ENCODE measurements around the gene DLST. TPM values are rescaled to one million over a fixed set of nuclear protein-coding genes. Genes with fewer than 3 reads are reported as not detected.

The DLST gene
- total RNA-seq, 2 experiments from 2014 or later, result 106 to 108 TPM

DNA sequence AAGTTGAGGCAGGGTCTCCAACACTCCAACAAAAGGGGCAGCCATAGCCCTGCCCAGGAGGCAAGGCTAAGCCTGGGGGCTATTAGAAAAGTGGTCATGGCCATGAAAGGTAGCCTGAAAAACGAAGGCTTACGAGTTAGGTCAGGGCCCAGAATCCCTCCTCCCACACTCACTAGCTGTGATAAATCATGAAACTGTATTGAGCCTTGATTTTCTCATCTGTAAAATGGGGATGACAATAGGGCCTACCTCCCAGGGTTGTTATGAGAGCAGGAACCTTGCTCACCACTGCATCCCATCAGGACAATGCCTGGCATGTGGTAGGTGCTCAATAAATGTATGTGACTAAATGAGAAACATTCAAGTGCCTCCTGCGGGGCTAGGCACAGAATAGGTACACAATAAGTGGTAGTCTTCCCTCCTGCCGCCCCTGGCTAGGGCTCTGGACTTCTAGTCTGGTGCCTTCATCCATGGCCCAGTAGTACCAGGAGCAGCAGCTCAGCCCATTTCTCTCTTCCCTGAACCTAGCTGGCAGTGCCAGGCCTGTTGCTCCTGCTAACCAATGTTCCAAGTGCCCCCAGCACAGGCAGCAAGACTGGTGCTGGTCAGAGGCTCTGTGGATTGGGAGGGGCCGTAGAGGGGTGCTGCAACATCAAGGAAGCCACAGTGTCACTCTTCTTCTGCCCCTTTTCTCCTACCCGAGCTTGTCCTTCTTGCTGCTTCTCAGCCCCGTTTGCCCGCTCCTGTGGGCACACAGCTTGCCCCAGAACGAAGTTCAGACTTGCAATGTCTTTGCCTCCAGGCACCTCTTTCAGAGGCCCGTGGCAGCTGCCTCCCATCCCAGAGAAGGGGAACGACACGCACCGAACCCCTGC, 65.9 kb downstream of the DLST start:
- no peak overlapping the region for H3K27ac Mint-ChIP-seq
- no peaks in the 10 kb centered on the region for H3K9me3 Mint-ChIP-seq
- no peaks in the 10 kb centered on the region for H3K27me3 Mint-ChIP-seq
- no peak overlapping the region for H3K4me3 Mint-ChIP-seq
- no peaks in the 10 kb centered on the region for H3K36me3 Mint-ChIP-seq (ENCODE audit: low read depth)
- no peak for DNase-seq
- POLR2A ChIA-PET, result interaction anchor here (1.2 kb wide), 1 partner anchor 10 kb away, joined by 3 read pairs; no protein-coding TSS in a partner anchor
- CTCF ChIA-PET, result interaction anchor here (0.6 to 5.3 kb wide), 14 partner anchors 10 to 608 kb away, joined by 3 to 80 read pairs (median 3); partner anchors contain the start of gene ACYP1
- H3K4me1 Mint-ChIP-seq, result peaks cover 18% of the 10 kb centered on the region

DNA sequence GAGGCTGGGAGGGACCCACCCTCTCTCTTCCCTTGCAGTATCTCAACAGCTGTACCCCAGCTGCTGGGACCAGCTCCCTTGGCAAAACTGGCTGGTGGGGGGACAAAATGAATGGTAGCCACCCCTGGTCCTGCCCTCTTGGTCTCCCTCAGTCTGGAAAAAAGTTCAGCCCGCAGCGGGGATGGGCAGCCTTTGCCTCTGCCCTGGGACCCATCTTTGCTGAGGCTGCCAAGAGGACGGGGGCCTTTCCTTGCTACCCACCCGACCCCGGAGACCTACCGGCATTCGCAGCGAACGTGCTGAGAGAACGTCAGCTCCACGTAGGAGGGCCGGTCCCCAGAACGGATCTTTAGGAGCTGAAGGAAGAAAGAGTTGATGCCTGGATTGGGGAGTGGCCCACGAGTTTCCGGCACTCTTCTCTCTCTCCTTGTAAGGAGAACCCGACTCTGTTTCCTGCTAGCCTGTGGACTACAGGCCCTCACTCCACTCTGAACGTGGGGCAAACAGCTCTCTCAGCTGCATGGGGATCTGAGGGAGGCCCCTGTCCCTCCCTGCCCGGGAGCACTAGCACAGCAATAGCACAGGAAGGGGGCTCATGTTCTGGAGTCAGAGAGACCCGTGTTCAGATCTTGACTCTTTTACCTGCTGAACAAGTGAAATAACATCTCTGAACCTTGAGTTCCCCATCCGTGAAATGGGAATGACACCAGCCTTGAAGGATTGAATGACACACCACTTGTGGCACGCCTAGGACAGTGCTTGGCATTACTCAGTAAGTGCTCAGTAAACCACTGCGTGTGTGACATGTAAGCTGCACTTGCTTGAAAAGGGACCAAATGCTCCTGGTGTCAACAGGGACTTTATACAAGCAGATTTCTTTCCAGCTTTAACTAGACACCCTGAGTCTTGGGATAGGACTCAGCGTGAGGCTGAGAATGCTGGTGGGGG, 66.8 kb downstream of the DLST start:
- no peak for DNase-seq
- H3K27ac Mint-ChIP-seq, result no peak overlapping the region
- H3K27me3 Mint-ChIP-seq, result no peaks in the 10 kb centered on the region
- no peaks in the 10 kb centered on the region for H3K9me3 Mint-ChIP-seq
- POLR2A ChIA-PET, result interaction anchor here (0.9 to 1.5 kb wide), 3 partner anchors 16 to 80 kb away, joined by 3 to 4 read pairs (median 3); no protein-coding TSS in a partner anchor
- CTCF ChIA-PET, result interaction anchor here (0.6 to 5.3 kb wide), 9 partner anchors 9 to 354 kb away, joined by 3 to 80 read pairs (median 3); no protein-coding TSS in a partner anchor
- no peak overlapping the region for H3K4me3 Mint-ChIP-seq
- H3K36me3 Mint-ChIP-seq (ENCODE audit: low read depth), result no peaks in the 10 kb centered on the region
- peaks cover 9% of the 10 kb centered on the region for H3K4me1 Mint-ChIP-seq

DNA sequence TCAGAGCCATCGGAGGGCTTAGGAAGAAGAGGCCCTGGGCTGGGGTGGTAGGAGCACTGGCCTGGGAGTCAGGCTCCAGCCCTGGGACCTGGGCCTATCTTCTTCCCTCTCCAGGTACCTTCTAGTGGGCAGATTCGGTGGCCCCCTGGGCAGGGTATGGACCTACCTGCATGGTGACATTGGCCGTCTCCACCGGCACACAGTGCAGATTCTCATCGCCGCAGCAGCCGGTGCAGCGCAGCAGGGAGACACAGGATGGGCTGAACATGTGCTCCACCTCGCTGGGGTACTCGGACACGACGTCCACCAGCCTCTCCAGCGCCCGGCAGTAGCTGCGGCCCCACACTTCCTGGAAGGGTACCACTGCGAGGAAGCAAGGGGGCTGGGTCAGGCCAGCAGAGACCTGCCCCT, 67.5 kb downstream of the DLST start:
- Mint-ChIP-seq H3K27ac (no peak overlapping the region), H3K4me1 (peaks cover 8% of the 10 kb centered on the region), H3K27me3 (no peaks in the 10 kb centered on the region), H3K9me3 (no peaks in the 10 kb centered on the region), H3K4me3 (no peak overlapping the region), H3K36me3 (ENCODE audit: low read depth) (no peaks in the 10 kb centered on the region)
- CTCF ChIA-PET, result interaction anchor here (1.1 kb wide), 1 partner anchor 26 kb away, joined by 4 read pairs; the partner anchor contains the start of gene RPS6KL1
- POLR2A ChIA-PET, result interaction anchor here (0.9 to 1.5 kb wide), 4 partner anchors 8 to 81 kb away, joined by 3 to 4 read pairs (median 3); no protein-coding TSS in a partner anchor
- no peak for DNase-seq

DNA sequence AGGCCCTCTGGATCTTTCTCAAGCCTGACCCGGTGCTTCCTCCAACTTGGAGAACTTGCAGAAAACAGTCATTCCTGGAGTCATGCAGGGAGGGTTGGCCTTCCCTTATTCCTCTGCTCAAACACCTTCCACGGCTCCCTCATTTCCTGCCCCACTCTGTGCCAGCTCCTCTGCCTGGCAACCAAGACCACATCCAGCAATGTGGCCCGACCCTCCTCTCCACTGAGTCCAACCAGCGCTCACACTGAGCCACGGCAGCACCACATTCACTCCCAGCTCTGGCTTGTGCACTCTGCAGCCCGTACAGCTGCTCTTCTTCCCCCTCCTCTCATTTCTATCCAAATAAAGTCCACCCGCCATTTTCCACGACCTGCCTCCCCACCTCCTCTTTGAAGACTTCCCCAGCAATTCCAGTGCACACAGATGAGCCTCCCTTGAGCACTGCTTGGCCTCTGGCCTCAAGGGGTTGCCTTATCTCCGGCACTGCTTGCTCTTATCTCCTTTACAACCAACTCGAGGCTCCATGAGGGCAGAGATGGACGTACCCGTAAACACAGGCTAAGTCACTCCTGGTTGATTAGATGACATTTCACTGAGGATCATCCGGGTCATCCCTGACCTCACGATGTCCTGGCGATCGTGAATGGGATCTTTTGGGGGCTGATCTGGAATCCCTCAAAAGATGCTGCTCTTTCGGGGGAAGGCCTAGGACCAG, 68.3 kb downstream of the DLST start:
- Mint-ChIP-seq H3K36me3 (ENCODE audit: low read depth) (no peaks in the 10 kb centered on the region), H3K27me3 (no peaks in the 10 kb centered on the region), H3K4me3 (no peak overlapping the region), H3K27ac (no peak overlapping the region), H3K9me3 (no peaks in the 10 kb centered on the region), H3K4me1 (peaks cover 8% of the 10 kb centered on the region)
- CTCF ChIA-PET, result interaction anchor here (1.1 kb wide), 1 partner anchor 27 kb away, joined by 4 read pairs; the partner anchor contains the start of gene RPS6KL1
- POLR2A ChIA-PET, result interaction anchor here (0.9 to 1.5 kb wide), 4 partner anchors 9 to 82 kb away, joined by 3 to 4 read pairs (median 3); no protein-coding TSS in a partner anchor
- DNase-seq, result no peak

DNA sequence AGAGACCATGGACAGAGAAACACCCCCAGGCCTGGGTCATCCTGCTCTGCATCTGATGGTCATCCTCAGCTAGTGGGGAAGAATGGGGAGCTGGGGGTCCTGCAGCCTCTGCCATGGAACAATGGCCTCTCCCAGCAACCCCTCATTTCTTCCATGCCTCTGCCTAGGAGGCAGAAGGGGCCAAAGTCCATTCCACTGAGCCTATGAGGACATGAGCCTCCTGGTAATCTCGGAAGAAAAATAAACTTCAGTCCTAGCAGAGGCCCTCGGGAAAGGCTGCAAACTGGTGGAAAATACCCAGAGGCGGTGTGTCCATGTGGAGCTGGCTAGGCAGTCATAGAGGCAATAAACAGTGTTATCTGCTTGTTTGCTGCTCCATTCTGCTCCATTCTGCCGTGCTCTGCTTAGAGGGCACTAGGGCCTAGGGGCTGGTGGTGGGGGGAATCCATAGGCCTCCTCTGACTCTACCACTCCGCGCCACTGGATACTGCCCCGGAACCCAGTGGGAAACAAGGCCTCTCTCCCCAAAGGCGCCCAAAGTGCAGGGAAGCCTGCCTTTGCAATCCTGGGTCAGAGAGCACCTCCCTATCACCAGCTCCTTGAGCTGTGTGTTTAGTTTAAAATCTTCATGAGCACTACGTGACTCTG, 69.2 kb downstream of the DLST start:
- Mint-ChIP-seq H3K27ac (no peak overlapping the region), H3K27me3 (no peaks in the 10 kb centered on the region), H3K9me3 (no peaks in the 10 kb centered on the region), H3K4me1 (peaks cover 6% of the 10 kb centered on the region), H3K36me3 (ENCODE audit: low read depth) (no peaks in the 10 kb centered on the region), H3K4me3 (no peak overlapping the region)
- CTCF ChIA-PET, result no interaction called here
- no peak for DNase-seq
- POLR2A ChIA-PET, result interaction anchor here (5.1 kb wide), 1 partner anchor 9 kb away, joined by 17 read pairs; no protein-coding TSS in a partner anchor

DNA sequence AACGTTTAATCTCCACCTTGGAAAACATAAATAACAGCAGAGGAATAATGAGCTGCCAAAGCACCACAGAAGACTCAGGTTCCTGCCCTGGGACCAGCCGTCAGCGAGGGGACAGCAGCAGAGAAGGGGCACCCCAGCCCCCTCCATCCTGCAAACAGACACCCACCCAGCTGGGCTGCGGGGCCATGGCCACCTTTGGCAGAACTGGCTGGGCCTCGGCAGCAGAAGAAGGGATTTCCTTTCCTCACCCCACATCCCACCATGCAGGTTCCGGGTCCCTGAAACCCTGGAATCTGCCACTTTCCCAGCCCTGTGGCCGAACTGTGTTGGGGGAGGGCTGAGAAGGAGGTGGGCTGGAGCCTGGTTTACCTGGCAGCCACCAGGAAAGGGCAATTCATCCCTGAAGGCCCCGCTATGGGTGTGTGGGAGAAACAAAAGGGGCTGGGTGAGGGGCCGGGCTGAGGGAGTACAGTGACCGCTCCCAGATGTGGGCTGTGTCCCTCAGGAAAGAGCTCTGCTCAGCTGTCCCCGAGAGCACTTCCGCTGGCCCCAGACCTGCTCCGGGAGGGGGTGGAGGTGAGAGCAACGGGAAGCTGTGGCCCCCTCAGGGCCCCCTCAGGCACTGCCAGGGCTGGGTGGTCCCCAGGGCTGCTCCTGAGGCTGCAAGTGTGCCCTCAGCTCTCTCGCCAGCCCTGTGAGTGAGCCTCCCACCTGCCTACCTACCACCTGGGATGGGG, 69.9 kb downstream of the DLST start:
- no peak overlapping the region for H3K4me3 Mint-ChIP-seq
- POLR2A ChIA-PET, result interaction anchor here (5.1 kb wide), 1 partner anchor 10 kb away, joined by 17 read pairs; no protein-coding TSS in a partner anchor

DNA sequence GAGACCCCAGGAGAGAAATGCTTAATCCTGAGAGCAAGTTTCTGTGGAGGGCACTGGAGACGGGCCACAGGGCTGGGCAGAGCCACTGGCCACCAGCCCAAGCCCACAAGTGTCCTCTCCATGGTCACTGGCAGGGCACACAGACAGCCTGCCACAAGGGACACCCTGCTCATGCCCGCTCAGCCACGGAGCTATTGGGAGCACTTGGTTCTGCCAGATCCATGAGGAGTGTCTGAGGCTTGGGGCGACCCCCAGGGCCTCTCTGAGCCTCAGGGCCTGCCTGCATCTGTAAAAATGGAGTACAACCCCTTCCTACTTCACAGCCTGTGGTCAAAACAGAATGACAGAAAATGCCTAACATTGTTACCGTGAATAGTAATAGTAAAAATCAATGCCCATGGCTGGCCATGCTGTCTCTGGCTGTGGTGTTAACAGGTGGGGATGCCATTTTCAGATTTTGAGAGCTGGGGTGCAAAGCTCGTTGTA, 70.5 kb downstream of the DLST start:
- CTCF ChIA-PET, result interaction anchor here (0.9 to 3.5 kb wide), 2 partner anchors 7 to 50 kb away, joined by 3 to 14 read pairs; partner anchors contain the start of gene EIF2B2
- Mint-ChIP-seq H3K4me1 (peaks cover 3% of the 10 kb centered on the region), H3K27me3 (peaks cover 8% of the 10 kb centered on the region), H3K36me3 (ENCODE audit: low read depth) (no peaks in the 10 kb centered on the region), H3K9me3 (no peaks in the 10 kb centered on the region), H3K27ac (no peak overlapping the region), H3K4me3 (no peak overlapping the region)
- POLR2A ChIA-PET, result interaction anchor here (5.1 kb wide), 1 partner anchor 10 kb away, joined by 17 read pairs; no protein-coding TSS in a partner anchor
- no peak for DNase-seq

More for the DNA sequence above, 69.9 kb downstream of the DLST start:
- Mint-ChIP-seq H3K27ac (no peak overlapping the region), H3K36me3 (ENCODE audit: low read depth) (no peaks in the 10 kb centered on the region), H3K4me1 (peaks cover 4% of the 10 kb centered on the region), H3K9me3 (no peaks in the 10 kb centered on the region), H3K27me3 (peaks cover 5% of the 10 kb centered on the region)
- CTCF ChIA-PET, result no interaction called here
- DNase-seq, result no peak

DNA sequence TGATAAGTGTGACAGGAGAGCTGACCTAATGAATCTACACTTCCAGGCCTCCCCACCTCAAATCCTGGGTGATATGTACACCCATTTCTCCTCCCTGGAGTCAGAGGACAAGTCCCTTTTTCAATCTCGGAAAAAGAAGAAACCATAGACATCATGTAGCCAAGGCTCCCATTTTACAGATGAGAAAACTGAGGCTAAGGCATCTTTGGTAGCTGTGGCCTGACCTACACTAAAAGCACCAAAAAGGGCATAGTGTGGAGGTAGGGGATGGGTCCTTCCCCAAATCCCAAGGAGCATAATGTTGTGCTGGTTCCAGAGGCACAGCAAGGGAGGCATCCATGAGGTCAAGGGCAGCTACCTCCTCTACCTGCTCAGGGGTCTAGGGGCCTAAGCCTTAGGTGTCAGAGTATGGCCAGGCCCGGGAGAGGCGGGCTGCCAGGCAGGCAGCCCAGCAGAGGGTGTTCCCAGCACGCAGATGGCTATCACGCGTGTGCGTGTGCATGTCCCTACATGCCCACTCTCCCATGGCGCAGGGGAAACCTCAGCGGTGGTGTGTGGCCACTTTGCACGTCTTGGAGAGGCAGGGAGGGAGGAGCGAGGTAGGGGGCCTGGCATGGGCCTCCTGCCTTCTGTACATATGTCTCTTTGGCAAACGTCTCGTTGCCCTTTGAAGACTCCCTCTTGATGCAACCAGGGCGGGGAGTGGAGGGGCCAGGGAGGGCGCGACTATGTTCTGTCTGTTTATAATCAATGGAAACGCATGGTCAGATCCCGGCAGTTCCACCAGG, 71.2 kb downstream of the DLST start:
- ChIA-PET POLR2A (interaction anchor here (1.0 to 5.1 kb wide), 2 partner anchors 11 kb away, joined by 3 to 17 read pairs; no protein-coding TSS in a partner anchor), CTCF (interaction anchor here (0.9 to 3.5 kb wide), 3 partner anchors 8 to 136 kb away, joined by 3 to 15 read pairs (median 14); partner anchors contain the start of gene EIF2B2)
- DNase-seq, result no peak
- Mint-ChIP-seq H3K36me3 (ENCODE audit: low read depth) (no peaks in the 10 kb centered on the region), H3K4me3 (no peak overlapping the region), H3K9me3 (no peaks in the 10 kb centered on the region), H3K27ac (no peak overlapping the region), H3K4me1 (peaks cover 3% of the 10 kb centered on the region), H3K27me3 (peaks cover 8% of the 10 kb centered on the region)

Measured in activated CD4-positive, alpha-beta memory T cell treated with anti-CD3 and anti-CD28 coated beads, Interleukin-2, amount 10 ng/mL, durations not matched to agents 7 days and 5 days (primary cell).